Memory B cell (primary cell): ENCODE measurements around the gene DDX1.
A peak's percentile ranks its signal among the peaks of the same experiment; 100 is the strongest.

Source experiments
- ATAC-seq: fragments of 150-1000 bp; cut with Tn5 transposase; 2 replicates; pipeline ENCODE4 v1.10.0; 2021; ENCODE audit warnings: low read depth, mild to moderate bottlenecking, moderate library complexity
- DNase-seq, 2 donors: peaks; one replicate each; pipeline ENCODE4 v3.0.0; 2022; ENCODE audit warnings: low spot score in 2 of 2
- H3K27ac Mint-ChIP-seq: one replicate; pipeline ENCODE4 v1.8.0; 2022; ENCODE audit warnings: mild to moderate bottlenecking, moderate library complexity, mixed read lengths
- H3K27me3 Mint-ChIP-seq: one replicate; pipeline ENCODE4 v1.8.0; 2022; ENCODE audit warnings: mixed read lengths
- H3K36me3 Mint-ChIP-seq: one replicate; pipeline ENCODE4 v1.8.0; 2022; ENCODE audit warnings: mild to moderate bottlenecking, mixed read lengths
- H3K4me1 Mint-ChIP-seq: one replicate; pipeline ENCODE4 v1.8.0; 2022; ENCODE audit warnings: mixed read lengths
- H3K4me3 Mint-ChIP-seq: one replicate; pipeline ENCODE4 v1.8.0; 2022; ENCODE audit warnings: mild to moderate bottlenecking, moderate library complexity, mixed read lengths
- H3K9me3 Mint-ChIP-seq: one replicate; pipeline ENCODE4 v1.8.0; 2022; ENCODE audit warnings: mixed read lengths

DDX1 gene

DNA sequence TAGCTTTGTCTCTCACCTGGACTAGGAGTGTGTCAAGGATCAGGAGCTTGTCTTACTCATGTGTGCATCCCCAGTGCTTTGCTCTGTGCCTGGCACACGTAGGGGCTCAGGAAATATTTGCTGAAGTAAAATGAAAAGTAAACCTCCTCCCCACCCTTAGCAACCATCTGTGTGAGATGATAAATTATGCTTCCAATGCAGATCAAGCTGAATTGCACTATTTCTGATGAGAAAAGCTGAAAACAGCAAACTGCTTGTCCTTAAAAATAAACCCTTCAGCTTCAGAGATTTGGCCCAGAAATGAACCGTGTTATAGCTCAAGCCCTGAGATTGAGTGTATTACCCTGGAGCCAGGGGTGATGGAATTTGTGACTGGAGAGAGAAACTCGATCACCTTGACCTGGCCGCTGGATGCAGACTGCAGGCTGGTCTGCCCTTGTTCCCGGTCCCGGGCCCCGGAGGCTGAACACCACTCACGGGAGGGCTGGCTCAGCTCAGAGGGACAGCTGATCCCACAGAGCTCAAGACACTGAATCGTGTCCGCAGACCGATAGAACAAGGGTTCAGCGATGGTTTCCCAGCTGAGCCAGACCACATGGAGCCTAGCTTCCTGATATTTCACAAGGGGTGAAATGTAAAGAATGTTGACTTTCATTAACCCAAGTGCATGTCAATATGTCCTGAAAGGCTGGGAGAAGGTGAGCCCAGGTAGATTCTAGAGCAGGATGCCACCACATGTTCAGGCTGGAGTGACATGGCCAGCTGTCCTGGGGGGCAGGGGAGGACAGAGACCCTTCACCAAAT, 50.5 kb downstream of the DDX1 start:
- no peak for ATAC-seq

DNA sequence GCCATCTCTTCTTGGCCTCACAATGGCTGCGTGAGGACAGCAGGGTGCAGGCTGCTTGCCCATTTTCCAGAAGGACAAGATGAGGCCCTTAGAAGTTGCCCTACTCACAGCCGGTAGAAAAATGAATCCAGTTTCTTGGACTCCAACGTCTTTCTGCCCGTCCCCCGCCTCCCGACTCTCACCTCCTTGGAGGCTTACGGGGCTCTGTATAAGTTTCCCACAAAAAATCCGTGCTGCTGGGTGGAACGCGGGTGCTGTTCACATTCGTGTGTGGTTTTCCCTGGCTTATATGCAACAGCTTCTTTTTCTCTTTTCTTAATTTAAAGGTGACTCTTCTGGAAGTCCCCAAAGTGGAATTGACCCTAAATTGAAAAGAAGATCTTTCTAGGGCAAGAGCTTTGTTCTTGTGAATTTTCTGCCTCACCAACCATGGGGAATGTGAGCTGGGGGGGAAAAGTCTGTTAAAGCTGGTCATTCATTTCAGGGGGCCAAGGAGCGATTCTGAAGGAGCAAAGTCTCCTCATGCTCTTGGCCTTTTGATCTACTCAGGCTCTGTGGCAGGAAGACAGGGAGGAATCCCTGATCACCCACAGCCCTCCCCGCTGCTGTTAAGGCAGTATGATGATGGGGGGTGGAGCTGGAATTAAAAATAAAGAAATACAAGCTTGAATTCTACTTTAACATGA, 51.3 kb downstream of the DDX1 start:
- Mint-ChIP-seq H3K27me3 (peaks cover 3% of the 10 kb centered on the region), H3K4me3 (no peak overlapping the region), H3K36me3 (peaks cover 14% of the 10 kb centered on the region), H3K4me1 (peaks cover 2% of the 10 kb centered on the region), H3K9me3 (peaks cover 6% of the 10 kb centered on the region), H3K27ac (no peak overlapping the region)
- ATAC-seq, result no peak
- DNase-seq, result no peak

More for the DNA sequence above, 50.5 kb downstream of the DDX1 start:
- Mint-ChIP-seq H3K36me3 (peaks cover 14% of the 10 kb centered on the region), H3K9me3 (peaks cover 6% of the 10 kb centered on the region), H3K27me3 (peaks cover 3% of the 10 kb centered on the region), H3K4me1 (peaks cover 2% of the 10 kb centered on the region), H3K27ac (no peak overlapping the region), H3K4me3 (no peak overlapping the region)
- no peak for DNase-seq

DNA sequence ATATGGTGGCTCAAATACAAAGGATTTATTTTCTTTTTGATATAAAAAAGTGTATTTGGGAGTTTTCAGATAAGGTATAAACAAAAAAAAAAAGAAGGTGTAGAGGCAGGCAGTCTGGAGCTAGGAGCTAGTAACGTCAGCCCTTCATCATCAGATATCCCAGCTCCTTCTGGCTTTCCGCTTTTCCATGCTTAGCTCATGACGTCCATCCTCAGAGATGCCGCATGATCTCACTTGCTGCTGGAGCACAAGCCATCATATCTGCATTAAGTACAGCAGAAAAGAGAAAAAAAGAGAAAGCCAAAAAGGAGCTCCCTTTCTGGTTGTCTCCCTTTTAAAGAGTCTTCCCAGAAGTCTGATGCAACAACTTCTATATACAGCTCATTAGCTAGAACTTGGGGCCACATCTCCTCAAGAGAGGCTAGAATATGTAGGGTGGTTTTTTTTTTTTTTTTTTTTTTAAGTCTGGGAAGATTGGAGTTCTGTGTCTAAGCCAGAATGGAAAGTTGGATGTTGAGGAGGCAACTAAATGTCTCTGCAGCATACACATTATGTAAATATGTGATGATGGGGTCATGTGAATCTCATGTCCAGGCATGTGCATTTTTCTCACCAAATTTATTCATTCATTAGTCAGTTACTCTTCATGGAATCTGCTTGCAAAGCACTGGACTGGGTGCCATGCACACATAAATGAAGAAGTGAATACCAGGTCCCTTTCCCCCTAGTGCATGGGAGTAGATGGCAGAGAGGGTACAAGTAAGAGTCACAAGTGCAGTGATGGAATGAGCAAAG, 52.3 kb downstream of the DDX1 start:
- Mint-ChIP-seq H3K4me1 (peaks cover 6% of the 10 kb centered on the region), H3K27me3 (peaks cover 3% of the 10 kb centered on the region), H3K4me3 (no peak overlapping the region), H3K27ac (no peak overlapping the region), H3K36me3 (peaks cover 14% of the 10 kb centered on the region), H3K9me3 (peaks cover 9% of the 10 kb centered on the region)
- ATAC-seq, result no peak
- no peak for DNase-seq

DNA sequence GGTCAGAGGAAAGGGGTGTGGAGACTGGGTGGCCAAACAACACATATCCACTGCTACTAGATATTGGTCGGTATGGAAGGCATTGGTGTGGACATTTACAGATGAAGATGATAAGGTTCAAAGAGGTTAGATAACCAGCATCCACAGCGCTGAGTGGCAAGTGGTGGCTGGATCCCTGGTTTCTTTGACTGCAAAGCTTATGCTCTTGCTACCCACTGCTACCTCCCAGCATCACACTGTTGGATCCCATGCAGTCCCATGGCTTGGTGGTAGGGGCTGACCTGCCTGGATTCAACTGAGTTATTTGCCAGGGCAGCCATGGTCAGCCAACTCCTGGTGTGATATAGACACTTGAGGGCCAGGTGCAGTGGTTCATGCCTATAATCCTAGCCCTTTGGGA, 53.6 kb downstream of the DDX1 start:
- no peak overlapping the region for H3K4me3 Mint-ChIP-seq

DNA sequence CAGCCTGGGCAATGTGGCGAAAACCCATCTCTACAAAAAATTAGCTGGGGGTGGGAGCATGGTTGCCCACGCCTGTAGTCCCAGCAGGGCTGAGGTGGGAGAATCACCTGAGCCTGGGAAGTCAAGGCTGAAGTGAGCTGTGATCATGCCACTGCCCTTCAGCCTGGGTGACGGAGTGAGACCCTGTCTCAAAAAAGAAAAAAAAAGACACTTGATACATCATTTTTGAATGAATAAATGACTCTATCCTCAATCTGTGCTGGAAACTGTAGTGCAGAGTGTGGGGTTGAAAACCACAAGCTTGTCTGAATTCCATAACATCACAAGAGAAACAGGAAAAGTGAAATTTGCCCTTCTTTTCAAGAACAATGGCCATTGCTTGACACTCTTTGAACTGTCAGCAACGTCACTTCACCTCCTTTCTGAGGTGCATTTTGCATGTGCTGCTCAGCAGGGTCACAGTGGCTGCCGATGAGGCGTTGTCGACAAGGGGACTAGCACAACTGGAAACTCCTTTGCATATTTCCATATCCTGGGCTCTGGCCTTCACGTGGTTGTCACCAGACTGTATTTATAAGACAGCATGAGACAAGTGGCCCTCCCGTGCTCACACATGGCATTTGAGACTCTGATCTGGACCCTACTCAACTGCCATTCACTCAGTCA, 54.2 kb downstream of the DDX1 start:
- H3K27me3 Mint-ChIP-seq, result peaks cover 3% of the 10 kb centered on the region
- H3K36me3 Mint-ChIP-seq, result peaks cover 11% of the 10 kb centered on the region
- peak; percentile 54 for ATAC-seq
- peaks cover 9% of the 10 kb centered on the region for H3K9me3 Mint-ChIP-seq
- H3K4me3 Mint-ChIP-seq, result no peak overlapping the region
- no peak overlapping the region for H3K27ac Mint-ChIP-seq
- no peak for DNase-seq
- peaks cover 6% of the 10 kb centered on the region for H3K4me1 Mint-ChIP-seq

More for the DNA sequence above, 53.6 kb downstream of the DDX1 start:
- Mint-ChIP-seq H3K36me3 (peaks cover 14% of the 10 kb centered on the region), H3K27me3 (peaks cover 3% of the 10 kb centered on the region), H3K4me1 (peaks cover 6% of the 10 kb centered on the region), H3K27ac (no peak overlapping the region), H3K9me3 (peaks cover 9% of the 10 kb centered on the region)
- ATAC-seq (no peak), DNase-seq (no peak)

DNA sequence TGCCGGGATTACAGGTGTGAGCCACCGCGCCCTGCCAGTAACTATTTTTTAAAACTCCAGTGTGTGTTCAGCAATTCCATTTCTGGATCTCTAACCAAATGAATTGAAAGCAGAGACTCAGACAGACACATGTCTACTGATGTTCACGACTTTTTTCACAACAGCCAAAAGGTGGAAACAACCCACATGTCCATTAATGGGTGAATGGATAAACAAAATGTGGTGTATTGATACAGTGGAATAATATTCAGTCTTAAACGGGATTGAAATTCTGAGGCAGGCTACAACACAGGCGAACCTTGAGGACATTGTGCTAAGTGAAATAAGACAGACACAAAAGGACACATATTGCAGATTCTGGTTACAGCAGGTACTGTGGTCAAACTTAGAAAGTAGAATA, 55.0 kb downstream of the DDX1 start:
- Mint-ChIP-seq H3K27ac (no peak overlapping the region), H3K4me3 (no peak overlapping the region), H3K9me3 (peaks cover 3% of the 10 kb centered on the region), H3K36me3 (peaks cover 3% of the 10 kb centered on the region), H3K4me1 (peaks cover 6% of the 10 kb centered on the region), H3K27me3 (peaks cover 3% of the 10 kb centered on the region)
- DNase-seq, result no peak
- ATAC-seq, result no peak

DNA sequence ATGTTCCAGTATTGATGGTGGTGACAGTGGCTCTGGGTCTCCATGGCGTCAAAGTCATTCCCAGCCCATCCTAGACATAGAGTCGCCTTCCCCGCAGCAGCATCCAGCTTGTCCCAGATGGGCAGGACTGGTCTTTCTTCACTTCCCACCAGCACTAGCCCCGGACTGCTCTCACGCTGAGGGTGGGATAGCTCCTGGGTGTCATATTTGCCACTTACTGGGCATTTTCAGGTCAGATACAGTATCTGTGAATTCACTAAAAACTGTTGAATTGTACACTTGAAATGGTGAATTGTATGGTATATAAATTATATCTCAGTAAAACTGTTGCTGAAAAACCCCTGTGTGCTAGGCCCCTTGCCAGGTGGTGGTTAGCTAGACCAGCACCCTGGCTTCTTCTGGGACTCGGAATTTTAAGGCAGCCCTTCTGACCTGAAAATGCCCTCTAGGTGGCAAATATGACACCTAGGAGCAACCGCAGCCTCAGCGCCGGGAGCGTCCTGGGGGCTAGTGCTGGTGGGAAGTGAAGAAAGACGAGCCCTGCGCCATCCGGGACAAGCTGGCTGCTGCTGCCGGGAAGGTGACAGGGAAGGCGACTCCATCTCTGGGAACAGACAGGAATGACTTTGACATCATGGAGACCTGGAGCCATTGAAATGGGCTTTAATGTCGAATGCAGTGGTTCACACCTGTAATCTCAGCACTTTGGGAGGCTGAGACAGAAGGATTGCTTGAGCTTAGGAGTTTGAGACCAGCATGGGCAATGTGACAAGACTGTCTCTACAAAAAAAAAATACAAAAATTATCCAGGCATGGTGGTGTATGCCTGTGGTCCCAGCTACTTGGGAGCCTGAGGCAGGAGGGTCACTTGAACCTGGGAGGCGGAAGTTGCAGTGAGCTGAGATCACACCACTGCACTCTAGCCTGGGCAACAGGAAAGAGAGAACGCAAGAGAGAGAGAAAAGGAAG, 56.2 kb downstream of the DDX1 start:
- Mint-ChIP-seq H3K27ac (no peak overlapping the region), H3K4me1 (peaks cover 6% of the 10 kb centered on the region)

DNA sequence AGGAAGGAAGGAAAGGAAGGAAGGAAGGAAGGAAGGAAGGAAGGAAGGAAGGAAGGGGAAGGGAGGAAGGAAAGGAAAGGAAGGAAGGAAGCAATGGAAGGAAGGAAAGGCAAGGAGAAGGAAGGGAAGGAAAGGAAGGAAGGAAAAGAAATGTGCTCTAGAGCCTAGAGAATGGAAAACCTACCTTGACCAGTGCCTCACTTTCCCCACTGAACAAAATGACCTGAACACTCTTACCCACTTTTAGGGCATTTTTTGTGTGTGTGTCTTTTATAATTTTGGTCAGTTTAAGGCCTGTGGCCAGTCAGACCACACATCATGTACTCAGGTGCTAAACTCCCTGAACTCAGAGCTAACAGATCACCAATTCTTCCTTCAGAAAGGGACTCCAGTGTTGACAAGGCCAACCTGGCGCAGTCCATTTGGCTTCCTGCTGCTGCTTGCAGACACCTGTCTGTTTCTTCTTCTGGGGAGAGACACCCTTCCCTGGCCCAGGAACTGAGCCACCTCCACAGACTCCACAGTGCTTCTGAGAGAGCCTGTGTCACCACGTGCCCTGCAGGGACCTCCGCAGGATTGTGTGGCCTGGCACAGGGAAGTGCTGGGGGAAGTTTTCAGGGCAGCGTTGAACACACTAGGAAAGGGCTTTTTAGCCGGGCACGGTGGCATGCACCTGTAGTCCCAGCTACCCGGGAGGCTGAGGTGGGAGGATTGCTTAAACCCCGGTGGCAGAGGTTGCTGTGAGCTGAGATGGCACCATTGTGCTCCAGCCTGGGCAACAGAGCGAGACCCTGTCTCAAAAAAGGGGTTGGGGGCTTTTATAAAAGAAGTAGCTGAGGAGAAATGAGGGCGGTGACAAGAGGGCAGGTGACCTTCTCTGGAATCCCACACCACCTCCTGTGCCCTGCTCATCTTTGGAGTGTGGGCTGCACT, 57.2 kb downstream of the DDX1 start:
- Mint-ChIP-seq H3K4me3 (no peak overlapping the region), H3K27ac (no peak overlapping the region), H3K9me3 (peaks cover 3% of the 10 kb centered on the region), H3K4me1 (peaks cover 6% of the 10 kb centered on the region), H3K36me3 (no peaks in the 10 kb centered on the region), H3K27me3 (peaks cover 3% of the 10 kb centered on the region)
- DNase-seq (no peak), ATAC-seq (no peak)

More for the DNA sequence above, 56.2 kb downstream of the DDX1 start:
- DNase-seq, result no peak
- peaks cover 3% of the 10 kb centered on the region for H3K27me3 Mint-ChIP-seq
- ATAC-seq, result no peak
- peaks cover 3% of the 10 kb centered on the region for H3K9me3 Mint-ChIP-seq
- no peaks in the 10 kb centered on the region for H3K36me3 Mint-ChIP-seq
- no peak overlapping the region for H3K4me3 Mint-ChIP-seq

DNA sequence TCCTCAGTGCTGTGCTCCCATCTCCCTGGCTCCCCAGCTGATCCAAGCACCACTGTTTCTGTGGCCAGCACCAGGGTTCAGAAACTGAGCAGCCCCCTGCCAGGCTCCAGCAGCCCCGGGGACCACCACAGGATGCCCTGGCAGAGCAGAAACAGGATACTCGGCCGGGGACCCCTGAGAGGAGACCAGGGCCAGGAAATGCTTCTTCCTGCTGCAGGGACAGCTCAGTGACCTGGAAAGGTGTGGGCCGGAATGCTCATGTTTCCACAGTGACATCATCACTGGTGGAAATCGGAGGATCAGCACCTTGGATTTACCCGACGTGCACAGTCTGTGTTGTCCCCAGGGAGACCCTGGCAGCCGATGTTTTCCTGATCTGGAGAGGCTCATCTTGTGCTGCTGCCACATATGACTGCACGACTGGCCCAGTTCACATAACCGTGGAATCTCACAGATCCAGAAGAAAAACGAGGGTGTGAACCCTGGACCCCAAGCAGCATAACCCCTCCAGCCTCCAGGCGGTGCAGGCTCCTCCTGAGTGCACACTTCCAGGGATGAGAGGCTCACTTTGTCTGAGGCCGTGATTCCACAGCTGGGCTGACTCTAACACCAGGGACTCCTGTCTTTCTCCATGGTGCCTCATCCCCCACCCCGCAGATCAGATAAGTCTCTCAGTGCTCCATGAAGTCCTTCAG, 58.0 kb downstream of the DDX1 start:
- H3K27ac Mint-ChIP-seq, result no peak overlapping the region
- H3K4me1 Mint-ChIP-seq, result peaks cover 6% of the 10 kb centered on the region
- ATAC-seq, result no peak
- no peaks in the 10 kb centered on the region for H3K36me3 Mint-ChIP-seq
- no peak overlapping the region for H3K4me3 Mint-ChIP-seq
- no peak for DNase-seq
- peaks cover 3% of the 10 kb centered on the region for H3K9me3 Mint-ChIP-seq
- peaks cover 5% of the 10 kb centered on the region for H3K27me3 Mint-ChIP-seq

DNA sequence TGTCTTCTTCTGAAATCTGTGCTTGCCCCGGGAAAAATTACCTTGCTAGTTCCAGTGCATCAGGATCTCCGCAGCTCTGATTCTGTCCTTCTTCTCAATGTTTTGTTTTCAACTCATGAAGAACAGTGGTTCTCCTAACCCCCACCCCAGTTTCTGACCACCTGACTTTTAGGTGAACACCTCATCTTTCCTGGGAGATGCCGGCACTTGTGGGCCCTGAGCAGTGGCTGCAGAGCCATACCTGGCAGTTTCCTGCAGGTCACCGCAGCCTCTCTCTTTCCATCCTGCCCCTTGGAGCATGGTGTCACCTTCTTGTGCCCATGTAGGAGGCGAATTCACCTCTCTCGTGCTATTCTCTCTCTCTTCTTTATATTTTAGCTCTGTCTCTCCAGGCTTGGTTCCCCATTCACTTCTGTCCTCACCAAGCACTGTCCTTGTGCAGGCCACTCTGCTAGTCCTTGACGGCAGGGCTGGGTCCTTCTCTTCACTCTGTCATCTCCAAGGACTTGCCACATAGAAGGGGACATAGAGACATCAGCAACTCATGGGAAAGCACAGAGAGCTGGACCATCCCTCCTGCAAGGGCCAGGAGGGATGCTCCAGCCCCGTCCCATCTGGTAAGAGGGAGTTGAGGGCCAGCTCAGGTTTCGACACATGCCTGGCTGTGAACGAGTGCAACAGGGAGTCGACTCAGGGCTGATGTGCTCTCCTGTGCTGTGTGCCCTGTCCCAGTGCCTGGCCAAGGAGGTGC, 59.1 kb downstream of the DDX1 start:
- H3K4me1 Mint-ChIP-seq, result peaks cover 6% of the 10 kb centered on the region
- H3K27ac Mint-ChIP-seq, result no peak overlapping the region
- no peaks in the 10 kb centered on the region for H3K36me3 Mint-ChIP-seq
- DNase-seq (no peak), ATAC-seq (no peak)
- peaks cover 7% of the 10 kb centered on the region for H3K27me3 Mint-ChIP-seq
- no peak overlapping the region for H3K4me3 Mint-ChIP-seq
- H3K9me3 Mint-ChIP-seq, result peaks cover 3% of the 10 kb centered on the region

DNA sequence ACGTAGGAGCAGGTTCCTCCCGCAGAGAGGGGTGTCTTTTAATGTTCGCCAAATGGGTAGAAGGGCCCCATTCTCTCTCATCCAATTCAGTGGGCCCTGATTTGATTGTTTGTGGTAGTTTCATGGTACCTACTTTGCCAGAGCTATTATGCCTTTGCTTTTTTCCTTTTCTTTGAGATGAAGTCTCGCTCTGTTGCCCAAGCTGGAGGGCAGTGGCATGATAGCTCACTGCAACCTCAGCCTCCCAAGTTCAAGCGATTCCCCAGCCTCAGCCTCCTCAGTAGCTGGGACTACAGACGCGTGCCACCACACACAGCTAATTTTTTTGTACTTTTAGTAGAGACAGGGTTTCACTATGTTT, 59.7 kb downstream of the DDX1 start:
- Mint-ChIP-seq H3K36me3 (no peaks in the 10 kb centered on the region), H3K27me3 (peaks cover 7% of the 10 kb centered on the region), H3K4me3 (no peak overlapping the region), H3K27ac (no peak overlapping the region), H3K4me1 (peaks cover 4% of the 10 kb centered on the region), H3K9me3 (peaks cover 3% of the 10 kb centered on the region)
- DNase-seq (no peak), ATAC-seq (no peak)
